Gastroesophageal sphincter (tissue), 4 donors: Measurements from ENCODE around the gene MLLT10. TPM values are rescaled to one million over a fixed set of nuclear protein-coding genes. Genes with fewer than 3 reads are reported as not detected.

Experiments used
- ATAC-seq: fragments of 150-250 bp; one replicate; pipeline ENCODE4 v1.9.1; 2016; ENCODE audit warnings: mild to moderate bottlenecking, moderate library complexity
- H3K27ac ChIP-seq, 4 donors: fragments of 200-600 bp; sonication (generic) in 3 of 4; 1 replicate in 3 of 4; 2 replicates in 1 of 4; pipeline ENCODE4 v1.5.1; 2016 to 2019
- H3K27me3 ChIP-seq: fragments of 200-600 bp; sonication (generic); one replicate; pipeline ENCODE4 v1.5.1; 2019
- H3K36me3 ChIP-seq, 2 donors: fragments of 200-600 bp; sonication (generic); one replicate each; pipeline ENCODE4 v1.5.1; 2019; ENCODE audit warnings: control low read depth in 1 of 2
- H3K4me1 ChIP-seq, 3 donors: fragments of 200-600 bp; sonication (generic); 1 replicate in 2 of 3; 2 replicates in 1 of 3; pipeline ENCODE4 v1.5.1; 2016 to 2019; ENCODE audit warnings: control low read depth in 2 of 3
- H3K4me3 ChIP-seq, 2 donors: fragments of 200-600 bp; sonication (generic); one replicate each; pipeline ENCODE4 v1.5.1; 2019; ENCODE audit warnings: mild to moderate bottlenecking in 1 of 2, moderate library complexity in 1 of 2
- H3K9me3 ChIP-seq, 3 donors: fragments of 200-600 bp; sonication (generic); one replicate each; pipeline ENCODE4 v1.5.1; 2017 to 2019; ENCODE audit warnings: control low read depth in 2 of 3
- CTCF ChIP-seq, 4 experiments: fragments of 200-600 bp in 2 of 4; fragments of 450-650 bp in 2 of 4; sonication (generic) in 1 of 4; IDR thresholded peaks; one replicate each; pipeline ENCODE4 v1.5.1; 2017 to 2019; ENCODE audit warnings: antibody characterized with exemption in 4 of 4, mild to moderate bottlenecking in 2 of 4, moderate library complexity in 2 of 4
- EP300 ChIP-seq: sonication (generic); formaldehyde crosslinking; IDR thresholded peaks from one replicate; pipeline ENCODE4 v1.6.1; 2017; ENCODE audit warnings: antibody characterized with exemption, mild to moderate bottlenecking
- POLR2A ChIP-seq, 2 donors: fragments of 450-650 bp; IDR thresholded peaks; one replicate each; pipeline ENCODE4 v1.6.1; 2017; ENCODE audit warnings: antibody characterized with exemption in 2 of 2, mild to moderate bottlenecking in 2 of 2, moderate library complexity in 1 of 2
- POLR2AphosphoS5 ChIP-seq: sonication (generic); formaldehyde crosslinking; IDR thresholded peaks from one replicate; pipeline ENCODE4 v1.6.1; 2017; ENCODE audit warnings: antibody characterized with exemption
- WGBS, 2 donors: methylation state at CpG; one replicate each; pipeline ENCODE4 v1.1.5; 2018; ENCODE audit warnings: low coverage in 1 of 2; 5-methylcytosine and 5-hydroxymethylcytosine counted together
- total RNA-seq, 4 donors: library from RNA; depleted of rRNA; stranded (reverse); fragments of >200 nt; gene quantifications; one replicate each; pipeline ENCODE4 v1.1.0, GENCODE V29; 2016

The MLLT10 gene
- total RNA-seq, 4 donors from 2014 or later: 27.2 to 52.1 (median 39.0) TPM

GRCh38 chr10:21689881-21690280 lies 155.8 kb downstream of the MLLT10 start:
- TF ChIP-seq POLR2AphosphoS5 (no peak), POLR2A (IDR thresholded peaks at IDR 0.05) (no peak), CTCF (IDR thresholded peaks at IDR 0.05) (no peak), EP300 (no peak)
- H3K27me3 ChIP-seq: no peaks in the 10 kb centered on the region
- no peaks in the 10 kb centered on the region for H3K9me3 ChIP-seq
- no peak overlapping the region for H3K4me3 ChIP-seq
- ATAC-seq: no peak
- no peaks in the 10 kb centered on the region for H3K36me3 ChIP-seq
- peaks cover 0 to 6% (median 0%) of the 10 kb centered on the region in 3 donors for H3K4me1 ChIP-seq
- no peak overlapping the region for H3K27ac ChIP-seq

- WGBS, 2 donors: 30 to 88% methylated on average over 1 of the region's 1 CpG
- no peak for ATAC-seq
- Histone ChIP-seq H3K27me3 (no peaks in the 10 kb centered on the region), H3K9me3 (no peaks in the 10 kb centered on the region), H3K4me1 (peaks cover 0 to 16% (median 0%) of the 10 kb centered on the region in 3 donors), H3K4me3 (no peak overlapping the region), H3K27ac (no peak overlapping the region), H3K36me3 (no peaks in the 10 kb centered on the region)
- TF ChIP-seq EP300: no peak
- no peak for TF ChIP-seq POLR2AphosphoS5
- no peak for TF ChIP-seq CTCF (IDR thresholded peaks at IDR 0.05)
- TF ChIP-seq POLR2A (IDR thresholded peaks at IDR 0.05): no peak
These were observed 158.9 kb downstream of the MLLT10 start for GRCh38 chr10:21692916-21693315.

DNA sequence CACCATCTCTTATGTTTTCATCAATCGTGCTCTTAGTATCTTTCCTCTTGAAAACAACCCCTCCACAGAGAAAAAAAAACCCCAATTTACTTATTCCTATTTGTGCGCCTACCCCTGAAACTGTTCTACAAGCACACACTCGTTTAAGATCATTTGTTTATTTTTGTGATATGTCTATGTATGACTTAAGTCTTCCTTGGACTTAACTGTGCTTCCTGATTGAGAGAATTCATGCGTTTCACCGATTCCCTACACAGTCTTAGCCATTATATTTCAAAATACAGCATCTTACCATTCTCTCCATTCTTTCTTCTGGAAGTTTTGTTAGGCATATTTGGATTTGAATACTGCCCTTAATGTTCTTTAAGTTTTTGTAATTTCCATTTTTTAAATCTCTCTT lies 159.4 kb downstream of the MLLT10 start:
- 69 to 76% methylated on average over 5 of the region's 5 CpGs for WGBS, 2 donors
- TF ChIP-seq CTCF (IDR thresholded peaks at IDR 0.05) (no peak), EP300 (no peak), POLR2A (IDR thresholded peaks at IDR 0.05) (no peak), POLR2AphosphoS5 (no peak)
- H3K4me3 ChIP-seq: no peak overlapping the region
- H3K27ac ChIP-seq: no peak overlapping the region
- no peaks in the 10 kb centered on the region for H3K27me3 ChIP-seq
- no peaks in the 10 kb centered on the region for H3K9me3 ChIP-seq
- no peak for ATAC-seq
- H3K36me3 ChIP-seq: no peaks in the 10 kb centered on the region
- peaks cover 0 to 16% (median 0%) of the 10 kb centered on the region in 3 donors for H3K4me1 ChIP-seq

GRCh38 chr10:21694631-21695030 lies 160.6 kb downstream of the MLLT10 start:
- 5 to 41% methylated on average over 3 of the region's 3 CpGs for WGBS, 2 donors
- no peak overlapping the region for H3K4me3 ChIP-seq
- no peaks in the 10 kb centered on the region for H3K27me3 ChIP-seq
- no peak for ATAC-seq
- peaks cover 0 to 6% (median 0%) of the 10 kb centered on the region in 3 donors for H3K9me3 ChIP-seq
- H3K36me3 ChIP-seq: no peaks in the 10 kb centered on the region
- H3K4me1 ChIP-seq: peaks cover 0 to 16% (median 0%) of the 10 kb centered on the region in 3 donors
- no peak overlapping the region for H3K27ac ChIP-seq
- TF ChIP-seq CTCF (IDR thresholded peaks at IDR 0.05) (no peak), EP300 (no peak), POLR2AphosphoS5 (no peak), POLR2A (IDR thresholded peaks at IDR 0.05) (no peak)

DNA sequence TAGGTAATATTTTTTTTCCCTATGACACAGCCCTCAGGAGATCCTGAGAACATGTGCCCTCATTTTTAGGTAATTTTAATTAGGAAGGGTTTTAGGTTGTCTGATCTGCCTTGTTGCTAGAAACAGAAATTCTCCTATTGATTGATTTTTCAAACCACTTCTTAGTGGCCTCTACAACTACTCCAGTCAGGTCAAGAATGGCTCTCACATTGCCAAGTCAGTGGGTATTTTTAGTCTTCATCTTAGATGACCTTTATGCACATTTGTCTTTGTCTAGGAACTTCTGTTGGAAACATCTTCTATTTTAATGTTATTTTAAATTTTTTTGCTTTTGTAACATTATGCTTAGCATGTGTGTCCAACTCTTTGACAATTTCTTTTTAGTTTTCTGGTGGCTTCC lies 162.3 kb downstream of the MLLT10 start:
- no peak overlapping the region for H3K27ac ChIP-seq
- no peak for ATAC-seq
- H3K27me3 ChIP-seq: no peaks in the 10 kb centered on the region
- no peak for TF ChIP-seq POLR2AphosphoS5
- no peak for TF ChIP-seq POLR2A (IDR thresholded peaks at IDR 0.05)
- no peak for TF ChIP-seq EP300
- no peak for TF ChIP-seq CTCF (IDR thresholded peaks at IDR 0.05)
- H3K9me3 ChIP-seq: peaks cover 0 to 20% (median 0%) of the 10 kb centered on the region in 3 donors
- H3K4me3 ChIP-seq: no peak overlapping the region
- peaks cover 0 to 8% of the 10 kb centered on the region in 2 donors for H3K36me3 ChIP-seq
- peaks cover 0 to 16% (median 0%) of the 10 kb centered on the region in 3 donors for H3K4me1 ChIP-seq
